ENCODE data around the gene RNASEH2C.
"Not testable (repeated sequence)": the region's sequence is repeated elsewhere in the genome, so short reads cannot be mapped to it uniquely, and the experiment has no call there.

RNASEH2C gene

GRCh38 chr11:65720211-65720934 lies at the start of gene RNASEH2C:
Gene RNASEH2C (minus strand): TSS chr11:65720798. CDS start chr11:65720758, 40 bp downstream.
- no peak for TF ChIP-seq CTCF (IDR thresholded peaks at IDR 0.05; ENCODE audit: low read depth, low read length)
- peak within 1 kb of the TSS; percentile 67 for H3K4me3 ChIP-seq (ENCODE audit: low read depth, low read length)

GRCh38 chr11:65767806-65768205 lies 47.2 kb upstream of the RNASEH2C start:
- not testable (repeated sequence) for H3K4me3 ChIP-seq (ENCODE audit: low read depth, low read length)

GRCh38 chr11:65767406-65767805 lies 46.8 kb upstream of the RNASEH2C start:
- no peak for TF ChIP-seq CTCF (IDR thresholded peaks at IDR 0.05; ENCODE audit: low read depth, low read length)
- no peak overlapping the region for H3K4me3 ChIP-seq (ENCODE audit: low read depth, low read length)

- no peak for TF ChIP-seq CTCF (IDR thresholded peaks at IDR 0.05; ENCODE audit: low read depth, low read length)
These were observed 45.9 kb upstream of the RNASEH2C start for GRCh38 chr11:65766535-65766934.

GRCh38 chr11:65764434-65764833 lies 43.8 kb upstream of the RNASEH2C start:
- H3K4me3 ChIP-seq (ENCODE audit: low read depth, low read length) = no peak overlapping the region
- no peak for TF ChIP-seq CTCF (IDR thresholded peaks at IDR 0.05; ENCODE audit: low read depth, low read length)

More at GRCh38 chr11:65766535-65766934, 45.9 kb upstream of the RNASEH2C start:
- no peak overlapping the region for H3K4me3 ChIP-seq (ENCODE audit: low read depth, low read length)

GRCh38 chr11:65762816-65763215 lies 42.2 kb upstream of the RNASEH2C start:
- not testable (repeated sequence) for H3K4me3 ChIP-seq (ENCODE audit: low read depth, low read length)

- not testable (repeated sequence) for H3K4me3 ChIP-seq (ENCODE audit: low read depth, low read length)
These were observed 41.6 kb upstream of the RNASEH2C start for GRCh38 chr11:65762169-65762568.

- H3K4me3 ChIP-seq (ENCODE audit: low read depth, low read length) = no peak overlapping the region
- TF ChIP-seq CTCF (IDR thresholded peaks at IDR 0.05; ENCODE audit: low read depth, low read length) = no peak
These were observed 24.5 kb upstream of the RNASEH2C start for GRCh38 chr11:65745049-65745448.

- TF ChIP-seq CTCF (IDR thresholded peaks at IDR 0.05; ENCODE audit: low read depth, low read length) = no peak
- no peak overlapping the region for H3K4me3 ChIP-seq (ENCODE audit: low read depth, low read length)
These were observed 24.1 kb upstream of the RNASEH2C start for GRCh38 chr11:65744699-65745042.
